Tibial artery (tissue), 4 donors: Measurements from ENCODE around the gene SND1.

ENCODE experiments used
- DNase-seq, 2 donors: peaks; one replicate each; pipeline ENCODE4 v3.0.0-alpha.2; 2019
- H3K27ac ChIP-seq, 2 donors: fragments of 200-600 bp; sonication (generic) in 1 of 2; 1 replicate in 1 of 2; 2 replicates in 1 of 2; pipeline ENCODE4 v1.5.1; 2018 to 2019; ENCODE audit warnings: mild to moderate bottlenecking in 1 of 2
- H3K27me3 ChIP-seq, 2 donors: fragments of 200-600 bp; sonication (generic) in 1 of 2; one replicate each; pipeline versions ENCODE4 v1.5.1 to v1.6.0; 2016 to 2019
- H3K36me3 ChIP-seq, 3 donors: fragments of 200-600 bp; sonication (generic) in 2 of 3; one replicate each; pipeline ENCODE4 v1.5.1; 2016 to 2019; ENCODE audit warnings: mild to moderate bottlenecking in 2 of 3
- H3K4me1 ChIP-seq, 4 donors: fragments of 200-600 bp; sonication (generic) in 2 of 4; 1 replicate in 3 of 4; 2 replicates in 1 of 4; pipeline ENCODE4 v1.5.1; 2016 to 2019
- H3K4me3 ChIP-seq, 2 donors: fragments of 200-600 bp; sonication (generic) in 1 of 2; 1 replicate in 1 of 2; 2 replicates in 1 of 2; pipeline ENCODE4 v1.5.1; 2018 to 2019; ENCODE audit warnings: mild to moderate bottlenecking in 2 of 2
- H3K9me3 ChIP-seq, 3 donors: fragments of 200-600 bp; sonication (generic) in 1 of 3; one replicate each; pipeline ENCODE4 v1.5.1; 2016 to 2019
- CTCF ChIP-seq, 2 experiments: fragments of 200-600 bp in 1 of 2; fragments of 450-650 bp in 1 of 2; IDR thresholded peaks; one replicate each; pipeline ENCODE4 v1.5.1; 2017 to 2019; ENCODE audit warnings: antibody characterized with exemption in 2 of 2, mild to moderate bottlenecking in 1 of 2, moderate library complexity in 1 of 2
- intact Hi-C: fragments of 100-400 bp; cut with DNase I; formaldehyde crosslinking; loops from one replicate; pipeline ENCODE4 v1.15.0; 2023; ENCODE audit warnings: low total_unique reads

SND1 gene

GRCh38 chr7:128066395-128066794, 414.4 kb downstream of the SND1 start:
- no peak for TF ChIP-seq CTCF (IDR thresholded peaks at IDR 0.05)
- Histone ChIP-seq H3K27me3 (no peaks in the 10 kb centered on the region), H3K27ac (no peak overlapping the region), H3K4me3 (no peak overlapping the region), H3K9me3 (no peaks in the 10 kb centered on the region), H3K4me1 (no peaks in the 10 kb centered on the region), H3K36me3 (no peaks in the 10 kb centered on the region)
- intact Hi-C loops: no loop called here
- no peak for DNase-seq

- TF ChIP-seq CTCF (IDR thresholded peaks at IDR 0.05): no peak
- DNase-seq: no peak
- no peaks in the 10 kb centered on the region for H3K9me3 ChIP-seq
- intact Hi-C loops: no loop called here
- no peaks in the 10 kb centered on the region for H3K4me1 ChIP-seq
- no peaks in the 10 kb centered on the region for H3K27me3 ChIP-seq
- H3K4me3 ChIP-seq: no peak overlapping the region
- H3K36me3 ChIP-seq: peaks cover 0 to 4% (median 0%) of the 10 kb centered on the region in 3 donors
- H3K27ac ChIP-seq: no peak overlapping the region
Measured at GRCh38 chr7:128066858-128067257, 414.9 kb downstream of the SND1 start.

- no peaks in the 10 kb centered on the region for H3K9me3 ChIP-seq
- no peak for DNase-seq
- H3K4me1 ChIP-seq: no peaks in the 10 kb centered on the region
- H3K4me3 ChIP-seq: no peak overlapping the region
- TF ChIP-seq CTCF (IDR thresholded peaks at IDR 0.05): no peak
- H3K36me3 ChIP-seq: peaks cover 0 to 12% (median 0%) of the 10 kb centered on the region in 3 donors
- intact Hi-C loops: no loop called here
- H3K27me3 ChIP-seq: no peaks in the 10 kb centered on the region
- no peak overlapping the region for H3K27ac ChIP-seq
Measured at GRCh38 chr7:128067983-128068382, 416.0 kb downstream of the SND1 start.

- Histone ChIP-seq H3K27me3 (no peaks in the 10 kb centered on the region), H3K36me3 (peaks cover 0 to 20% (median under 1%) of the 10 kb centered on the region in 3 donors), H3K9me3 (no peaks in the 10 kb centered on the region), H3K4me1 (no peaks in the 10 kb centered on the region), H3K4me3 (no peak overlapping the region), H3K27ac (no peak overlapping the region)
- DNase-seq: no peak
- intact Hi-C loops: no loop called here
- TF ChIP-seq CTCF (IDR thresholded peaks at IDR 0.05): no peak
Measured at GRCh38 chr7:128068785-128069184, 416.8 kb downstream of the SND1 start.

- intact Hi-C loops: no loop called here
- DNase-seq: no peak
- H3K27me3 ChIP-seq: no peaks in the 10 kb centered on the region
- no peak for TF ChIP-seq CTCF (IDR thresholded peaks at IDR 0.05)
- H3K9me3 ChIP-seq: no peaks in the 10 kb centered on the region
- H3K4me3 ChIP-seq: no peak overlapping the region
- H3K4me1 ChIP-seq: no peaks in the 10 kb centered on the region
- peaks cover 5 to 29% (median 10%) of the 10 kb centered on the region in 3 donors for H3K36me3 ChIP-seq
- no peak overlapping the region for H3K27ac ChIP-seq
Measured at GRCh38 chr7:128069373-128070364, 417.7 kb downstream of the SND1 start.
